H4 (cell line): ENCODE results near the gene PRKAG2. TPM values are rescaled to one million over a fixed set of nuclear protein-coding genes. Genes with fewer than 3 reads are reported as not detected.
"Not testable (repeated sequence)": the region's sequence is repeated elsewhere in the genome, so short reads cannot be mapped to it uniquely, and the experiment has no call there.

Experiments used
- DNase-seq: peaks from one replicate; pipeline ENCODE4 v3.0.0-alpha.2; 2015; ENCODE audit warnings: low spot score
- total RNA-seq: library from RNA; depleted of rRNA; stranded (reverse); fragments of >200 nt; shearing (Covaris generic); gene quantifications from 2 replicates; pipeline ENCODE4 v1.2.3, GENCODE V29; 2014

The PRKAG2 gene
- total RNA-seq, 1 experiment from 2014 or later = 7.3 TPM

DNA sequence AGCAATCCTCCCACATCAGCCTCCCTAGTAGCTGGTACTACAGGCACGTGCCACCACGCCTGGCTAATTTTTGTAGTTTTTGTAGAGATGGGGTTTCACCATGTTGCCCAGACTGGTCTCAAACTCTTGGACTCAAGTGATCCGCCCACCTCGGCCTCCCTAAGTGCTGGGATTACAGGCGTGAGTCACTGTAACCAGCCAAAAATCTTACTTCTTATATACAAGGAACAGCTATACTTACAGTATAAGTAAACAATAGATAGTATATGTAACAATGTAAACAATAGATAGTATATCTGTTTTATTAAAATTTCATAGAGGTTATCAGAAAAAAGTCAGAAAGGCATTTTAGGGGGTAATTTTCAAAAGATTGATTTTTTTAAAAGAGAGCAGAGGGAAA, 128.9 kb downstream of the PRKAG2 start:
- not testable (repeated sequence) for DNase-seq

GRCh38 chr7:151745706-151746105, 131.2 kb downstream of the PRKAG2 start:
- no peak for DNase-seq

DNA sequence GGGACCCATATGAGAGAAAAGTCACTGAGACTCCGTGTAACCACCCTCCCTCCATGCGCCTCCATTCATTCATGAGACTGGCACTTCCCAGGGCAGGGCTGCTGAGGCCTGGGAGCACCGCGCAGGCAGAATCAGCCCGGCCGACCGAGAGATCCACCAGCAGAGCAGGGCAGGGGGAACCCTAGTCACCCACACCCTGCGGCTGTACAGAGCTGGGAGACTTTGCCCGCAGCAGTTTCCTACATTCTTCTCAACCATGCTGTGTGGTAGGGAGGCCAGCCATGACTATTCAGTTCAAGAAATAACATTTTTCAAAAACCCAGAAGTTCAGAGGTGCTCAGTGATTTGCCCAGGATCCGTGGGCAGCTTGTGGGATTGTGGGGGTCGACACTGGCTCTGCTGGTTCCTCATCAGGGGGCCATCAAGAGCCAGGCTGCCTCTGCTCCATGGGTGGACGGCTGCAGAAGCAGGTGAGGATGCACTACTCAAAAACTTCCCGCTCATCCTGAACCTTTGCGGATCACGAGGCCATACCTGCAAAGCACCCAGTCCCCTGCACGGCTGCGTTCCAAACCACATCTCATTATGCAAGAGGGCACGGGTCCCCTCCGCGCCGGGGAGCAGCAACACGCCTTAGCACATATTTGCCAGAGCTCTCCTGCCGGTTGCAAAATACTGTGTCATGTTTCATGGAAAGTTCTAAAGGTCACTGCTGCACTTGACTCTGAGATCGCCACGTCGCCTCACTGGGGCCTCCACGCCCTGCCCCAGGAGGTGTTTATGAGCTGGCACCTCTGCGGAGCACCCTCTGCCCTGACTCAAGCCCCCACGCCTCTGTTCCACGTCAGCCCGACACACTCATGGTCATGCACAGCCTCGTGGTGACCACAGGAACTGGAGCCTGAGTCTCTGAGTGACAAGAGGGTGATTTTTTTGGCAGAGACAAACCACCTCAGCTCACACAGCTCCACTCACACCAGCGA, 132.0 kb downstream of the PRKAG2 start:
- peak; percentile 71 for DNase-seq

DNA sequence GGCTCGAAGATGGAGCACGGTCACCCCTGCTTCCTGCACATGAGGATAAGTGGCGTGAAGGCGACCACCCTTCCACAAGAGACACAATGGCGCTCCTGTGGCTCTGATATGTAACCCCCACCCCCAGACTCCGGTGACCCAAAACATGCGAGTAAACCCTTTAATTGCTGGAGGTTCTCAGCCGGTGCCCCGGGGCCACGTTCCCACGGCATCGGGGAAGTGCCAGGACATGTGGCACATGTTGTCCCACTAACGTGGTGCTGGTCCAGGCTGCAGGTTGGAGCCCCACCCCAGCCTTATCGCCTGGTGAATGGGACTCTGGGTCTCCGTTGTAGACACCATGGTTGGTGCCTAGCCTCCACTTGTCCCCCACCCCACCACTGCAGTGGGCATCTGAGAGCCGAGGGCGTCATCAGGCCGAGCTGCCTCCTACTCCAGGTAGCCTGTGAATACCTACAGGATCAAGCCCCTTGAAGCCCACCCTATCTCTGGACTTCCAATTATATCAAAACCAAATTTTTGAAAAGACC, 132.8 kb downstream of the PRKAG2 start:
- no peak for DNase-seq

GRCh38 chr7:151743481-151743983, 133.4 kb downstream of the PRKAG2 start:
- DNase-seq = no peak

- no peak for DNase-seq
Measured at GRCh38 chr7:151742713-151743480, 134.0 kb downstream of the PRKAG2 start.

GRCh38 chr7:151741585-151741984, 135.3 kb downstream of the PRKAG2 start:
- DNase-seq = no peak

DNA sequence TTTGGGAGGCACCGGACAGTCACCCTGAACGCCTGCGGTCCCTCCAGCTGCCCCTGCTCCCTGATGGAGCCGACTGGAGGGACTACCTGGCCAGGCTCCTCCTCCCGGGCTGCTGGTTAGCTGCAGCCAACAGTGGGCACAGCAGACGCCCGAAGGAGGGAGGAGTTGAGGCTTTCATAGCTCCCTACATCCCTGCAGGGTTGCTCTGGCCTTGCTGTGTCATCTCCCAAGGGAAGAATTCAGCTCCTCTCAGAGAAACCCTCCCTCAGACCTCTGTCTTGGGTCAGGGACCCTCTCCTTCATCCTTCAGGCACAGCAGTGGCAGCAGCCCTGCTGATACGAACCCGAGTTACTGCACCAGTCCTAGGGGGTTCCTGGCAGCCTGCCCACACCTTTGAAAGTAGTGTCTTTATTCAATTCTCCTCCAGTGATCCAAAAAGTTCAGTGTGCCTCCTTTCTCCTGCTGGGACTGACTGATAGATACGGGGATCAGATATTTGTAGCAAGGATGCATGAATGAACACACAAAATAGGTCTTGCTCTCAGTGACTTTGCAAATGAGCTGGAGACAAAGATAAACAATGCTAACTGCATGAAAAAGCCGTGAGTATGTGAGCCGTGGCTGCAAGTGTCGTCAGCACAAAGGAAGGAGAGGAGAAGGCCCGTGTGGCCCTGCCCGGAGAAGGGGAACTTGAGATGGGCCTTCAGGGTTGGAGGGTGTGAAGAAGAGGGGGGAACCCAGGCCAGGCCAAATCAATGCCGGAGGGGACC, 136.6 kb downstream of the PRKAG2 start:
- DNase-seq = no peak

- DNase-seq = no peak
Measured at GRCh38 chr7:151738925-151739324, 138.0 kb downstream of the PRKAG2 start.

- peak; percentile 95 for DNase-seq
Measured at GRCh38 chr7:151736403-151736909, 140.5 kb downstream of the PRKAG2 start.

DNA sequence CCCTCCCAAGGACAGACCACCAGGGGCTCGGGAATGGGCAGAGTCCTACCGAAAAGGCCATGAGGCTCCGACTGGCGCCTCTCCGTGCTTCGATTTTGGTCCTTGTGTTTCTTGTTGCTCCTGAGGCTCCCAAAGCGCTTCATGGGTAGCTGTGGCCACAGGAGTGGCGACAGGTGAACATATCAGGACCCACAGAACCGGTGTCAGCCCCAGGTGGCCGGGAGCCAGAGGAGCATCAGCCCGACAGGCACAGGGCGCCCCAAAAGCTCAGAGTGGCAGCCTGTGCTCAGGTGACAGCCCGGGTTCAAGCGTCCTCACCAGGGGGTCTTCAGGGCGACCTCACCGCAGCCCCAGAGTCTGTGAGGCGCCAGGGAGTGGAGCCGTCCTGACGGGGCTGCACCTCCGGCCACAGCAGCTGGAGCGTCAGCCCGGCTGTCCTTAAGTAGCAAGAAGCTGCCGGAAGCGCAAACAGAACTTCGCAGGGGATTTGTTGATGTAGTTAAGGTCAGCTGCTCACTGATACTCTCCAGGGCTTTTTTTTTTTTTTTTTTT, 141.0 kb downstream of the PRKAG2 start:
- DNase-seq = no peak

GRCh38 chr7:151735186-151735850, 141.6 kb downstream of the PRKAG2 start:
- DNase-seq = no peak

- no peak for DNase-seq
Measured at GRCh38 chr7:151732834-151733592, 143.9 kb downstream of the PRKAG2 start.

DNA sequence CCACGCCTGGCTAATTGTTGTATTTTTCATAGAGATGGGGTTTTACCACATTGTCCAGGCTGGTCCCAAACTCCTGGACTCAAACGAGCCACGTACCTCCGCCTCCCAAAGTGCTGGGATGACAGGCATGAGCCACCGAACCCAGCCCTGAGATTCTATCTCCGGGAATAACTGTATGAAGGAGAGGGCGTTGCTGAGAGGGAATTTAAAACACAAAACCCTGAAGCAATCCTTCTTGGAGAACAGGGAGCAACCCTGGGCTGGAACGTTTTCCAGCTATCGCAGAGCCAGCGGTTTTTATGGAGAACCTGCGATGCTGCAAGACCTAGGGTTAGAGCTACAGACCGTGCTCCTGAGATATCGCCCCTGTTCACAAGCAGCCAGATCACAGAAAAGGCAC, 144.6 kb downstream of the PRKAG2 start:
- no peak for DNase-seq

DNA sequence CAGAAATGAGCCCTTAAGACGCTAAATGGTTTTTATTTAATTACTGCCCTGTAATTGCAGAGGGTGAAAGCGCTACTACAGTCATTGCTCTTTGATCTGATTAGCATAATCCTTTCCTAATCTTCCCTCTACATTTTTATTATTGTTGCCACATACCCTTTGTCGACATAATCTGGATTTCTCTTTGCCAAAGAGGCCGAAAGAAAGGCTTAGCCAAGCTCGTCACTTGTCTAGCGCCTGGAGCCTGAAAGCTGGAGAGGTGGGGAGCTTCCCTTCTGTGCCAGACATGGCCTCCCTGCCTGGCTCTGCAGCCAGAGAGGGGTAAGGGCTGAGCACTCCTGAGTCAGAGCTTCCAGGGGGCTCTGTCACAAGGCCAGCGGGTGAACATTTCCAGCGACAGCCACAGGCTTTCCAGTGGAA, 145.9 kb downstream of the PRKAG2 start:
- DNase-seq = no peak

- no peak for DNase-seq
Measured at GRCh38 chr7:151730591-151730990, 146.3 kb downstream of the PRKAG2 start.

- DNase-seq = no peak
Measured at GRCh38 chr7:151729521-151729921, 147.4 kb downstream of the PRKAG2 start.

GRCh38 chr7:151728746-151729145, 148.2 kb downstream of the PRKAG2 start:
- no peak for DNase-seq

DNA sequence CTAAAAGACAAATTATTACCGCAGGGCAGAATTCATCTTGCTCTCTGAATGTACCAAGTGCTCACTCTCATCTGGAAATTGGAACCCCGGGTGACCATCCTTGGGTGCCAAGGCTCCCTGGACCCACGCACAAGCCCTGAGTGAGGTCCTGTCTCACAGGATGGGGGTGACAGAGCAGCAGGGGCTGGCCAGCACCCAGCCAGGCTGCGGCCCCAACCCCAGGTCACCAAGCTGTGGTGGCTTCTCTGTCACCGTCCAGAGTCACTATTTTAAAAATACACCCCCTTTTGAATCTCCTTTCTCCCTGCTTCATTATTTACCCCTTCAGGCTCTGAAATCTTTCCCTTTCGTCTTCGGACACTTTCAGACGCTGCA, 148.6 kb downstream of the PRKAG2 start:
- DNase-seq = no peak
